Fibroblast of pulmonary artery (primary cell): Measurements from ENCODE around the gene PRUNE2.

Experiments
- DNase-seq: peaks from one replicate; pipeline ENCODE4 v3.0.0-alpha.2; 2010; ENCODE audit warnings: low read depth
- H3K4me3 ChIP-seq: replicated peaks from 2 replicates; pipeline ENCODE4 v1.5.1; 2011; ENCODE audit warnings: low read depth, mild to moderate bottlenecking, control low read depth, low read length, moderate library complexity
- TF ChIP-seq, protein P1 (sequence below): IDR thresholded peaks from 2 replicates; pipeline ENCODE4 v1.5.1; 2011; ENCODE audit warnings: mild to moderate bottlenecking, control low read depth, low read length, inconsistent platforms; ENCODE audit errors: missing control alignments

The PRUNE2 gene

GRCh38 chr9:76690973-76691370 lies 214.9 kb downstream of the PRUNE2 start:
- H3K4me3 ChIP-seq = no peak overlapping the region
- no peak for DNase-seq
- TF ChIP-seq, protein P1, sequence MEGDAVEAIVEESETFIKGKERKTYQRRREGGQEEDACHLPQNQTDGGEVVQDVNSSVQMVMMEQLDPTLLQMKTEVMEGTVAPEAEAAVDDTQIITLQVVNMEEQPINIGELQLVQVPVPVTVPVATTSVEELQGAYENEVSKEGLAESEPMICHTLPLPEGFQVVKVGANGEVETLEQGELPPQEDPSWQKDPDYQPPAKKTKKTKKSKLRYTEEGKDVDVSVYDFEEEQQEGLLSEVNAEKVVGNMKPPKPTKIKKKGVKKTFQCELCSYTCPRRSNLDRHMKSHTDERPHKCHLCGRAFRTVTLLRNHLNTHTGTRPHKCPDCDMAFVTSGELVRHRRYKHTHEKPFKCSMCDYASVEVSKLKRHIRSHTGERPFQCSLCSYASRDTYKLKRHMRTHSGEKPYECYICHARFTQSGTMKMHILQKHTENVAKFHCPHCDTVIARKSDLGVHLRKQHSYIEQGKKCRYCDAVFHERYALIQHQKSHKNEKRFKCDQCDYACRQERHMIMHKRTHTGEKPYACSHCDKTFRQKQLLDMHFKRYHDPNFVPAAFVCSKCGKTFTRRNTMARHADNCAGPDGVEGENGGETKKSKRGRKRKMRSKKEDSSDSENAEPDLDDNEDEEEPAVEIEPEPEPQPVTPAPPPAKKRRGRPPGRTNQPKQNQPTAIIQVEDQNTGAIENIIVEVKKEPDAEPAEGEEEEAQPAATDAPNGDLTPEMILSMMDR = no peak

DNA sequence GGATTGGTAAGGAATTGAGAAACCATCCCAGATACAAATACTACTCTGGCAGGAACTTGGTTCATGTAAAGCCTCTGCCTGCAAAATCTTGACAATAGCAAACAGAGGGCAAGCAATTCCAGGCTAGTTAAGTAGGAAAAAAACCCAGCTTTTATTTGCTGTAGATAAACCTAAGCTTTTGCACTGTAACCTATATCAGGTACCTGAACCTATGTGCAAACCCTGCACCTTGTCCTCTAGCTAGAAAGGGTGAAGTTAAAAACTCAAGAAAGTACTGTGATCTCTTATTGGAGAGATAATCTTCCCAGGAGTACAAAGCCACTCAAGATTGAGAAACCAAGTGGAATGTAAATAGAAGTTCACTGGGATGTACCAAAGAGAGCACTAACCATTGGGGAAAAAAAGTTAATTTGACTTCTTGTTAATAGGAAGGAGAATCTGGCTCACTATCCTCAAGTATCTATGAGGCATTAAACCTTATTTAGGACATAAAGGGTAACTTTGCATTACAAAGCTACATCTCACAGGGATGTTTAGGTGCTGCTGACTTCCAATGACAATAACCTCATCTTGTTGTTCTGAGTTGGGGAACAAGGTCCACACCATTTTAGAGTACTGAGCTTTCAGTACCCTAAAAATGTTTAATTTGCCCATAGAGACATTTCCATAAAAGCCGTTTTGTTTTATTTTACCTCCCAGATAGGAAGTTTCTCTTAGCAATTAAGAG lies 215.5 kb downstream of the PRUNE2 start:
- TF ChIP-seq, protein P1 = no peak
- no peak for DNase-seq
- H3K4me3 ChIP-seq = no peak overlapping the region

DNA sequence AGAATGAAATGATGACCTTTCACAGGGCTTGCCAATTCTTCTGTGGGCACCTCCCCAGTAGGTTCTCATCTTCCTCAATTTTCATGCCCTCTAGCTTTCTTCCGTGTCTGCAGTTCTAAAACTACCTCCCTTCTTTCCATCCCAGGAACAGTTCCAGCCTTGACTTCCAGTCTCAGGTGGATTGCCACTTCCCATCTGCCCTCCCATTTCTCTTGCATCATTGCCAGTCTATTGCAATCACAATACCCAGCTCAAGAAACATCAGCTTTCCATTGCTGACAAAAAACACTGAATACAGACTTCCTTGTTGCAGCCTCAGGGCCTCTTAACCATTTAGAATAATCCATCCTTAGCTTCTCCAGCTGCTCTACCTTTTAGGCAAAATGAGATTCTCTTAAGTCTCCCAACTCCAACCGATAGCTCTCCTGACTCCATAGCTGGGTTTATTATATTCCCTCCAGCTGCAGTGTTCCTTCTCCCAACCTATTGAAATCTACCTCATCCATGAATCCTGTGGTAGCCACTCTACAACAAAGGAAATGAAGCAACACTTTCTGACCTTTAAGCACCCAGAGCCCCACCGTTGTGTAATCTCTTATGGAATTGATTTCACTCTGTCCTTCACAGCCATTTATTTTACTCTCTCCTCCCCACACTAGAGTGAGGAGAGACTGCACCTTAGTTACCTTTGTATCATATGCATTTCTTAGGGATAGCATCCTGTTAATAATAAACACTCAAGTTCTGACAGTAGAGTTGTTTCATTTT lies 217.3 kb downstream of the PRUNE2 start:
- peak; percentile 49 for DNase-seq
- no peak overlapping the region for H3K4me3 ChIP-seq
- TF ChIP-seq, protein P1 = no peak

DNA sequence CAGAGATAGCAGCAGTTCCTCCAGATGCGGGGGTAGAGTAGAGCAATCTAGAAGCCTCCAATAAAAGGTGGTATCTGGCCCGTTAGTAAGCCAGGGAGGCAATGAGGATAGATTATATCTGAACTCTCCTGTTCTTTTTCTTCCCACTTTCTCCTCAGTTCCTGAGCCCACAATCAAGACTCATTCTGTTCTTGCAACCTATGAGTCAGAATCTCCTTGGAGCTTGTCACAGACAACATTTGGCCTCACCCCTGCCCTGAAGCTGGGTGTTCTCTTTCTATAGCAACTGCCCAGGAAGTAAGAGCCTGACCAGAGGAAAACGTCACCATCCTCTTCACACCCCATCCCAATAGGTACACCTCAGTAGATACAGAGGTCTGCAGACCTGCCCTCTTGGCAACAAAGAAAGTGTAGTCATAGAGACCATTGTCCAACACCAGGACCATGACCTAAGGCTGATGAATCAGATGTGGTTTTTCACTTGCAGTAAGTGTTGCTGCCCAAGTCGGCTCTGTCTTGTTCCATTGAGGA lies 218.0 kb downstream of the PRUNE2 start:
- no peak overlapping the region for H3K4me3 ChIP-seq
- TF ChIP-seq, protein P1 = no peak
- peak; percentile 91 for DNase-seq

GRCh38 chr9:76686756-76687155 lies 219.2 kb downstream of the PRUNE2 start:
- TF ChIP-seq, protein P1 = no peak
- H3K4me3 ChIP-seq = no peak overlapping the region
- DNase-seq = no peak

- TF ChIP-seq, protein P1 = no peak
- no peak for DNase-seq
Measured at GRCh38 chr9:76684213-76684612, 221.7 kb downstream of the PRUNE2 start.

More at GRCh38 chr9:76684213-76684612, 221.7 kb downstream of the PRUNE2 start:
- H3K4me3 ChIP-seq = no peak overlapping the region
